ENCODE measurements around the gene VAV3.

GRCh38 chr1:107919953-107920352 is 45.0 kb downstream of the VAV3 start:
- TF ChIP-seq CTCF (optimal IDR thresholded peaks at IDR 0.05 in 1 of 3, IDR thresholded peaks at IDR 0.05 in 1 of 3, conservative IDR thresholded peaks at IDR 0.05 in 1 of 3; ENCODE audit: extremely low read depth in 1 of 3, insufficient read depth in 2 of 3, low read length in 3 of 3) = no peak
- TF ChIP-seq EZH2 (IDR thresholded peaks at IDR 0.05; ENCODE audit: low read length) = no peak
